Measurements from ENCODE around the gene HTR2C. TPM values are rescaled to one million over a fixed set of nuclear protein-coding genes. Genes with fewer than 3 reads are reported as not detected.

HTR2C gene
- total and polyA plus RNA-seq, 2 donors (not counting 1 experiment from before 2014, with no cell fraction given) = not detected

DNA sequence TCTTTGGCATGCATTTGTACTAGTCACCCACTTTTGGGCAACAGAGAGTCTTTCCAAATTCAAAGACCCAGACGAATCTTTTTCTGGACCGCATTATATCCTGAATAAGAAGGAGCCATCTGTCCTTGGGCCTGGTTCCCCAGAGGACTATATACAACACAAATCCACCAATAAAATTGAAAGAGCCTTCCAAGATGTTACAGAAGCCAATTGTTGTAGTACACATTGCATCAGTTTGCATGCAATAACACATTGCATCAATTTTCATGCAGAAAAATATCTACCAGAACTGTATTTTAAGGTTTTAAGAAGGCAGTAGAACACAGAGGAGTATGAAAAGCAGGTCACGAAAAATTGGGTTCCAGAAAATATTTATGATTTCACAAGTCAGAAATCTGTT lies 203.2 kb downstream of the HTR2C start:
- H3K27ac Mint-ChIP-seq = no peak overlapping the region
- WGBS (ENCODE audit: insufficient coverage) = no CpG with 5 or more reads among the region's 3 CpGs
- no peak for DNase-seq

GRCh38 chrX:114797494-114797893 lies 213.6 kb downstream of the HTR2C start:
- no peak overlapping the region for H3K9ac ChIP-seq (ENCODE audit: low read length)

More for the DNA sequence above, 203.2 kb downstream of the HTR2C start:
- intact Hi-C loops (cut with micrococcal nuclease) = no loop called here
- Mint-ChIP-seq H3K4me3 (no peak overlapping the region), H3K27me3 (no peaks in the 10 kb centered on the region), H3K4me1 (no peaks in the 10 kb centered on the region), H3K9me3 (ENCODE audit: insufficient read depth) (no peaks in the 10 kb centered on the region)
- no peak for ATAC-seq (ENCODE audit: low read depth)
- TF ChIP-seq CTCF (IDR thresholded peaks at IDR 0.05) = no peak
- no peak for TF ChIP-seq EZH2 (IDR thresholded peaks at IDR 0.05; ENCODE audit: borderline replicate concordance, insufficient read depth, low read depth, low read length, poor library complexity, severe bottlenecking)
- Histone ChIP-seq H2AFZ (ENCODE audit: insufficient read depth, low read depth, low read length, poor library complexity, severe bottlenecking) (no peak overlapping the region), H3K4me1 (ENCODE audit: control insufficient read depth in 2 of 2, insufficient read depth in 2 of 2, low read length in 2 of 2) (no peaks in the 10 kb centered on the region), H3K36me3 (replicated peaks in 1 of 2; ENCODE audit: control extremely low read depth in 1 of 2, control insufficient read depth in 1 of 2, extremely low read depth in 1 of 2, insufficient read depth in 2 of 2, low read length in 1 of 2) (no peaks in the 10 kb centered on the region), H3K79me2 (ENCODE audit: control insufficient read depth, insufficient read depth, low read length) (no peaks in the 10 kb centered on the region), H3K9me3 (ENCODE audit: control extremely low read depth in 1 of 3, control insufficient read depth in 2 of 3, insufficient read depth in 1 of 3, low read length in 2 of 3) (no peaks in the 10 kb centered on the region), H3K9ac (ENCODE audit: low read length) (no peak overlapping the region), H4K20me1 (ENCODE audit: control insufficient read depth, insufficient read depth, low read length, poor library complexity, severe bottlenecking) (no peaks in the 10 kb centered on the region), H3K27ac (ENCODE audit: low read length in 2 of 2) (no peak overlapping the region), H3K4me3 (ENCODE audit: control extremely low read depth in 1 of 5, extremely low read depth in 1 of 5, insufficient read depth in 1 of 5, low read depth in 2 of 5, low read length in 4 of 5) (no peak overlapping the region), H3K4me2 (replicated peaks; ENCODE audit: low read depth, low read length, poor library complexity, severe bottlenecking) (no peak overlapping the region), H3K27me3 (replicated peaks in 1 of 4; ENCODE audit: control extremely low read depth in 1 of 4, control insufficient read depth in 3 of 4, insufficient read depth in 4 of 4, low read length in 3 of 4) (no peaks in the 10 kb centered on the region)
- POLR2A ChIA-PET = no interaction called here
- CTCF ChIA-PET = no interaction called here

More at GRCh38 chrX:114797494-114797893, 213.6 kb downstream of the HTR2C start:
- Histone ChIP-seq H3K4me3 (ENCODE audit: control extremely low read depth in 1 of 5, extremely low read depth in 1 of 5, insufficient read depth in 1 of 5, low read depth in 2 of 5, low read length in 4 of 5) (no peak overlapping the region), H4K20me1 (ENCODE audit: control insufficient read depth, insufficient read depth, low read length, poor library complexity, severe bottlenecking) (no peaks in the 10 kb centered on the region), H2AFZ (ENCODE audit: insufficient read depth, low read depth, low read length, poor library complexity, severe bottlenecking) (no peak overlapping the region), H3K9me3 (ENCODE audit: control extremely low read depth in 1 of 3, control insufficient read depth in 2 of 3, insufficient read depth in 1 of 3, low read length in 2 of 3) (no peaks in the 10 kb centered on the region), H3K79me2 (ENCODE audit: control insufficient read depth, insufficient read depth, low read length) (no peaks in the 10 kb centered on the region), H3K27ac (ENCODE audit: low read length in 2 of 2) (no peak overlapping the region), H3K4me2 (replicated peaks; ENCODE audit: low read depth, low read length, poor library complexity, severe bottlenecking) (no peak overlapping the region), H3K27me3 (replicated peaks in 1 of 4; ENCODE audit: control extremely low read depth in 1 of 4, control insufficient read depth in 3 of 4, insufficient read depth in 4 of 4, low read length in 3 of 4) (no peaks in the 10 kb centered on the region), H3K4me1 (ENCODE audit: control insufficient read depth in 2 of 2, insufficient read depth in 2 of 2, low read length in 2 of 2) (no peaks in the 10 kb centered on the region), H3K36me3 (replicated peaks in 1 of 2; ENCODE audit: control extremely low read depth in 1 of 2, control insufficient read depth in 1 of 2, extremely low read depth in 1 of 2, insufficient read depth in 2 of 2, low read length in 1 of 2) (no peaks in the 10 kb centered on the region)
- TF ChIP-seq EZH2 (IDR thresholded peaks at IDR 0.05; ENCODE audit: borderline replicate concordance, insufficient read depth, low read depth, low read length, poor library complexity, severe bottlenecking) (no peak), CTCF (IDR thresholded peaks at IDR 0.05) (no peak)
- DNase-seq (no peak), ATAC-seq (ENCODE audit: low read depth) (no peak)
- Mint-ChIP-seq H3K9me3 (ENCODE audit: insufficient read depth) (no peaks in the 10 kb centered on the region), H3K4me1 (no peaks in the 10 kb centered on the region), H3K27me3 (no peaks in the 10 kb centered on the region), H3K4me3 (no peak overlapping the region), H3K27ac (no peak overlapping the region)
- WGBS (ENCODE audit: insufficient coverage) = no CpG with 5 or more reads among the region's 1 CpG
- POLR2A ChIA-PET = no interaction called here
- CTCF ChIA-PET = no interaction called here
- intact Hi-C loops (cut with micrococcal nuclease) = no loop called here
